ENCODE results near the gene R3HDML.
"Not testable (repeated sequence)": the region's sequence is repeated elsewhere in the genome, so short reads cannot be mapped to it uniquely, and the experiment has no call there.

R3HDML gene

DNA sequence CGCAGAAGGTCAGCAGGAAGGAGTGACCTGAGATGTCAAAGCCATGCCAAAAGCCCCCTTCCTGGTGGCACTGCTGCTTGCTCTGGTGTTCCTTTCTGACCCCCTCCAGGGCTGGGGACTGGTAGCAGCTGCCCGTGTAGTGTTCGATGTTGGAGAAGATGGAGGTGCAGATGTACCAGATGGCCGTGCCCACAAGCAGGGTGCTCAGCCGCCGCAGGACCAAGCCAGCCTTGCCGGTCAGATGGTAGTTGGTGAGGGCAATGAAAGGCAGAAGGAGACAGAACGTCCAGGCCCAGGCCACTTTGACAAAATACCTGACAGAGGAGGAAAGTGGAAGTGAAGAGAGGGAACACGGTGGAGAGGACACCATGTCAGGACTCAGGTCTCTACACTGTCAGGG is 29.9 kb upstream of the R3HDML start:
- no peaks in the 10 kb centered on the region for H3K9me3 ChIP-seq (ENCODE audit: control insufficient read depth, insufficient read depth, low read length)
- no peak overlapping the region for H3K4me3 ChIP-seq (ENCODE audit: low read depth, low read length)
- H3K36me3 ChIP-seq (ENCODE audit: control insufficient read depth, insufficient read depth, low read length) = no peaks in the 10 kb centered on the region
- no peaks in the 10 kb centered on the region for H3K4me1 ChIP-seq (ENCODE audit: control insufficient read depth, insufficient read depth, low read length)
- no peak overlapping the region for H3K9ac ChIP-seq (ENCODE audit: low read depth, low read length)
- peaks cover 12% of the 10 kb centered on the region for H3K27me3 ChIP-seq (ENCODE audit: control insufficient read depth, insufficient read depth, low read length)

DNA sequence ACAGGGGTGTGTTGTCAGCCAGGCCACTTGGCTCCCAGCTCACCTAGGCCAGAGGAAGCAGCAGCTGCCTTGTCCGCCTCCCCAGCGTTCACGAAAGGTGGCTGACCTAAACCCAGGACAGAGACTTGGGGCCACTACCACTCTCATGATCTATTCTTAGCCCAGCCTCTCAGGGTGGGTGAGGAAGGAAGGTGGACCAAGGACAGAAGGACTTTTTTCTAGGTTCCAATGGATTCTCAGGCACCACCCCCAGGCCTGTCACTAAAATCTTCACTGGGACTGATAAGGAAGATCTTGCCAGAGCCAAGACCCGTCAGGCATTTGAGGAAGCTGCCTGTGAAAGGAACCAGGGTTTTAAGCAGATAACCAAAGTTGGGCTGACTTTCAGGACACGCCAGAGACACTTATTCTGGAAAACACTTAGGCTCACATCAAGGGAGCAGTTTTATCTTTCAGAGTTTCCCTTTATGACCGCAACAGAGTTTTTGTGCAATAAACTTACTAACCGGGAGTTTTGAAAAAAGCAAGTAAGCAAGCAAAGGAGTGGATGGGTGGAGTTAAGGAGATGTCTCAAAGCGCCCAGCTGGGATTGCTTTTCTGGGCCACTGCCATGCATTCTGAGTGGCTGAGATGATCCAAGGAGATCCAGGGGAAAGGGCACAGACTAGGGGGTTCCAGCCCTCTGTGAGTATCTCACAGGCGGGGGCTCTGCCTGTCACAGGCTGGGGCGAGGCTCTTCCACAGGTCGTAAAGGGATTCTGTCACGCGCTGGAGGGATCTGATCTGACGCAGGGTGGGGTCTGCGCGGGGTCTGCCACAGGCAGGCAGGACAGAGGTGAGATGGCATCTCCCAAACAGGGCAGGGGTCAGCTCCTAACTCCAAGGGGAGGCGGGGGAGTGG is 26.8 kb upstream of the R3HDML start:
- Histone ChIP-seq H3K9me3 (ENCODE audit: control insufficient read depth, insufficient read depth, low read length) (no peaks in the 10 kb centered on the region), H3K9ac (ENCODE audit: low read depth, low read length) (peak overlapping the region; percentile 73), H3K4me3 (ENCODE audit: low read depth, low read length) (peak overlapping the region; percentile 84), H3K4me1 (ENCODE audit: control insufficient read depth, insufficient read depth, low read length) (no peaks in the 10 kb centered on the region), H3K36me3 (ENCODE audit: control insufficient read depth, insufficient read depth, low read length) (no peaks in the 10 kb centered on the region), H3K27me3 (ENCODE audit: control insufficient read depth, insufficient read depth, low read length) (peaks cover 17% of the 10 kb centered on the region)

DNA sequence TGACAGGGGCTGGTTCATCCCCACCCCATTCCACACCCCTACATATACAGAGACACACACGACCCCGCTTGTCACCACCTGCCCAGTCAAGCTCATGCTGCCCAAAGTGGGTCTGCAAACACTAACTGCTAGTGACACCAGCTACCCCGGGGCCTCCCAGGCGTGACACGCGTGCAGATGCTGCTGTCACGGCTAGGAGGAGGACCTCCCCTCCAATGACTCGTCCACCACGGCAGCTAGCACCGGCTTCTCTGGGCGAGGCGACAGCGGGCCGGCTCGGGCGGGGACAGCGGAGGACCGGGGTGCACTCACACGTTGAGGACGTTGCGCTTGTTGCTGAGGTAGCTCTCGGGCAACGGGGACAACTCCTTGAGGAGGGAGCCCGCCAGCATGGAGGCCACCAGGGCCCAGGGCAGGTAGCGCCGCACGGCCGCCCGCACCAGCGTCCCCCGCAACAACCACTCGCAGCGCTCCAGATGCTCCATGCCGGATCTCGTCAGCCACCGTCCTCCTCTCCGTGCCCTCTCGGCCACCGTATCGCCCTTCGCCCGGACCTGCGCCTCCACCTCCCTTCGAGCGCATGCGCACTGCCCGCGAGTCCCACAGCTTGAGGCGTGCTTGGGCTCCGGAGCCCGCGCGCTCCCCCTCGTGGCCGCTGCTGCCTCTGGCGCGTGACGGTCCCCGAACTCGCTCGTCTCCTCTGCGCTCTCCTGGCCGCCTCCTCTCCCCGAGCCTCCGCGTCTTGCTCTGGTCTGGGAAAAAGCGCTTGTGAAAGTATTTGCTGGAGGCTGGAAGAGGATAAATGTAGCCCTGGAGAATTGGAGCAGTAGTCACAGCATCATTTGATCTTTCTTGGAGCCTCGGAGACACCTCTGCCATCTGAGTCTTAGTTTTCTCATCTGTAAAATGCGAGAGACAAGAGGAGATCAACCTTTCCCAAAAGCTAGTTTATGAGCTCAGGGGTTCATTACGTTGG is 25.9 kb upstream of the R3HDML start, which contains the start of gene FITM2:
TSS of gene FITM2 (minus strand) at position 539 of the 976 bp plus-strand sequence. CDS start at position 485, 54 bp downstream.
- Histone ChIP-seq H3K9ac (ENCODE audit: low read depth, low read length) (peak within 1 kb of the TSS; percentile 73), H3K9me3 (ENCODE audit: control insufficient read depth, insufficient read depth, low read length) (no peaks in the 10 kb centered on the region)

DNA sequence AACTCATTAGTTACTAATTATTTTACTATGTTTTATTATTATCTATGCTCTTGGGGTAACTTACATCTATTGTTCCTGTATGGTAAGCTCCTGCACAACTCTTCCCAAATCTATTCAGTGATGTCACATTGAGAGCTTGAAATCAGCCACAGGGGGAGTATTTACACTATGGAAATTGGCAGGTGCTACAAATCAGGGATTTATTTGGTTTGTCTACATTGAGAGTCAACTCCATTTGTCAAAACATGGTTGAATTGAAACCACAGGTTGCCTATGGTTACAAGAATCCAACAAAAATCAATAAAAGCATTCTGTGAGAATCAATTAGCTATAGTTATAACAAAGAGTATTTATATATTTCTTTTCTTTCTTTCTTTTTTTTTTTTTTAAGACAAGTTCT is 22.0 kb upstream of the R3HDML start:
- no peaks in the 10 kb centered on the region for H3K9me3 ChIP-seq (ENCODE audit: control insufficient read depth, insufficient read depth, low read length)
- H3K9ac ChIP-seq (ENCODE audit: low read depth, low read length) = no peak overlapping the region
- H3K4me1 ChIP-seq (ENCODE audit: control insufficient read depth, insufficient read depth, low read length) = no peaks in the 10 kb centered on the region

More for the DNA sequence above, 25.9 kb upstream of the R3HDML start, which contains the start of gene FITM2:
- Histone ChIP-seq H3K27me3 (ENCODE audit: control insufficient read depth, insufficient read depth, low read length) (peaks cover 17% of the 10 kb centered on the region), H3K36me3 (ENCODE audit: control insufficient read depth, insufficient read depth, low read length) (no peaks in the 10 kb centered on the region), H3K4me3 (ENCODE audit: low read depth, low read length) (peak within 1 kb of the TSS; percentile 84), H3K4me1 (ENCODE audit: control insufficient read depth, insufficient read depth, low read length) (no peaks in the 10 kb centered on the region)

DNA sequence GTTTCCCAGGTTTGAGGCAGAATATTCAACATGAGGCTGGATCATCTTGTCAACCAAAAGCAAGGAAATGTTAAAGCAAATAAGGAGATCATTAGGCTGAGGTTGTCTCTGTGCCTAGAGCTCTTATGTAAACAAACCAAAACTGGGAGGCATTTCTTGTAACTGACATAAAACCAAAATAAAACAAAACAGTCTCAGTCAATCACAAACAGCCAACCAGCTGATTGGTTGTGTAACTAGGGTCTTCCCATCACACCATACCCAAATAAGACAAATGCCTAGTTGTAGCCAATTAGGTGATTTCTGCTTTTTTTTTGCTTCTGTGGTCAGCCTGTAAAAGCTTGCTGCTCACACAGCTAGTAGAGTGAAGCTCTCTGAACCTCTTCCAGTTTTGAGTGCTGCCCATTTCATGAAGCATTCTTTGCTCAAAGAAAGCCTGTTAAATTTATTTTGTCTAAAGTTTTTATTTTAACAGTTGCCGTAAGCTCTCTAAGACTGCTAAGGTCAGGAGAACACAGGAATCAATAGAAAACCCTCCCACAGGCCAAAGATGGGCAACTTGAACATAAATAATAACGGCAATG is 16.9 kb upstream of the R3HDML start:
- H3K36me3 ChIP-seq (ENCODE audit: control insufficient read depth, insufficient read depth, low read length) = no peaks in the 10 kb centered on the region
- no peak overlapping the region for H3K4me3 ChIP-seq (ENCODE audit: low read depth, low read length)
- H3K9me3 ChIP-seq (ENCODE audit: control insufficient read depth, insufficient read depth, low read length) = no peaks in the 10 kb centered on the region
- H3K4me1 ChIP-seq (ENCODE audit: control insufficient read depth, insufficient read depth, low read length) = peaks cover 4% of the 10 kb centered on the region
- no peak overlapping the region for H3K9ac ChIP-seq (ENCODE audit: low read depth, low read length)
- no peaks in the 10 kb centered on the region for H3K27me3 ChIP-seq (ENCODE audit: control insufficient read depth, insufficient read depth, low read length)

More for the DNA sequence above, 22.0 kb upstream of the R3HDML start:
- Histone ChIP-seq H3K36me3 (ENCODE audit: control insufficient read depth, insufficient read depth, low read length) (no peaks in the 10 kb centered on the region), H3K4me3 (ENCODE audit: low read depth, low read length) (no peak overlapping the region), H3K27me3 (ENCODE audit: control insufficient read depth, insufficient read depth, low read length) (peaks cover 17% of the 10 kb centered on the region)

DNA sequence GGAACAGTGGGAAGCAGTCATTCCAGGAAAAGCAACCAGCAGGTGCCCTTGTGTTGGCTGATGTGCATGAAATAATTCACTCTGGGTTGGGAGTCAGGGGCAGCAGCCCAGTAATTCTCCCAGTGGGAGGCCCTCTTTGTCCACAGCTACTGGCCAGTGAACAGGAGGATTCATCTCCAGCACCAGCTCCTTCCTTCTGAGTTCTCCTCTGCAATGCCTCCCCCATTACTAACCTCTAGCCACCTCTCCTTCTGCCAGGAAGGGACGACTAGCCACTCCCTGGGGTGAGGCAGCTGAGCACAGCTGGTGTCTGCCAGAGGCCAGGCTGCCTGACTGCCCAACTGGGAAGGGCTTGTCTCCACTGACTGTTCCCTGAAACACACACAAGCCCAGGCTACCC is 12.5 kb upstream of the R3HDML start:
- Histone ChIP-seq H3K4me3 (ENCODE audit: low read depth, low read length) (no peak overlapping the region), H3K36me3 (ENCODE audit: control insufficient read depth, insufficient read depth, low read length) (no peaks in the 10 kb centered on the region), H3K9me3 (ENCODE audit: control insufficient read depth, insufficient read depth, low read length) (no peaks in the 10 kb centered on the region), H3K4me1 (ENCODE audit: control insufficient read depth, insufficient read depth, low read length) (peaks cover 4% of the 10 kb centered on the region), H3K9ac (ENCODE audit: low read depth, low read length) (no peak overlapping the region), H3K27me3 (ENCODE audit: control insufficient read depth, insufficient read depth, low read length) (peaks cover 2% of the 10 kb centered on the region)

DNA sequence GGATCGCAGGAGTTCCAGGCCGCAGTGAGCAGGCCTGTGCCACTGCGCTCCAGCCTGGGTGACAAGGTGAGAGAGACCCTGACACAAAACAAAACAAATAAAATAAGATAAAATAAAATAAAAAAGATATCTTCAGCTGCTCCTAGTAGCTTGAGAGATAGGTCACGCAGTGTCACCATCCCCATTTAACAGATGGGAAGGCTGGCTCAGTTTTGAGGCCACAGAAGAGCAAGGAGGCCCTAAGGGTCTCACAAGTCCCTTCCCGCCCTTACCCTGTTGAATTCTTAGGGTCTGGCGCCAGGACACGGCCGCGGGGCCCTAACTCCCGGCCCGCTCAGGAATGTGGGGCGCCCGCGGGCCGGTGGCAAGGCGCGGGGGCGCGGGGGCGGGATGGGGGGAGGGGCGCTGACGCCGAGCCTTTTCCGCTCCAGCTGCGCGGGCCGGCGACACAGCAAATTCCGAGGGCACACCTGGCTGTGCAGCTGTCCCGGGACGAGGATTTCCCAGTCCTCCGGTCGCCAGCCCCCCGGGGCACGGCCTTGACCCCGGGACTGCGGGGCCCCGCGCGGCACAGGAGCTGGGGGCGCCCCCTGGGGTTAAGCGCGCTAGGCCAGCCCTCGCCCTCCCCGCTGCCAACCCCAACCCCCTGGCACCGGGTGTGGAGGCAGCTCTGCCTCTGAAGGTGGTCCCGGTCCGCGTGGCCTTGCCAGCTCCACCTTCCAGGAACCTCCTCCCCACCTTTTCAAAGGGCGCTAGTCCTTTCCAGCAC is 10.3 kb upstream of the R3HDML start:
- Histone ChIP-seq H3K27me3 (ENCODE audit: control insufficient read depth, insufficient read depth, low read length) (peaks cover 2% of the 10 kb centered on the region), H3K4me3 (ENCODE audit: low read depth, low read length) (peak overlapping the region; percentile 22), H3K9ac (ENCODE audit: low read depth, low read length) (no peak overlapping the region), H3K4me1 (ENCODE audit: control insufficient read depth, insufficient read depth, low read length) (peaks cover 4% of the 10 kb centered on the region), H3K9me3 (ENCODE audit: control insufficient read depth, insufficient read depth, low read length) (no peaks in the 10 kb centered on the region), H3K36me3 (ENCODE audit: control insufficient read depth, insufficient read depth, low read length) (no peaks in the 10 kb centered on the region)

DNA sequence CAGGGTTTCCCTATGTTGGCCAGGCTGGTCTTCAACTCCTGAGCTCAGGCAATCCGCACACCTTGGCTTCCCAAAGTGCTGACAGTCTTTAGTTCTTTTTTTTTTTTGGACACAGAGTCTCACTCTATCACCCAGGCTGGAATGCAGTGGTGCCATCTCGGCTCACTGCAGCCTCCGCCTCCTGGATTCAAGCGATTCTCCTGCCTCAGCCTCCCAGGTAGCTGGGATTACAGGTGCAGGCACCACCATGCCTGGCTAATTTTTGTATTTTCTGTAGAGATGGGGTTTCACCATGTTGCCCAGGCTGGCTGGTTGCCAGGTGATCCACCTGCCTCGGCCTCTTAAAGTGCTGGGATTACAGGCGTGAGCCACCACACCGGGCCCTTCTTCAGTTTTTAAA is 9.1 kb upstream of the R3HDML start:
- not testable (repeated sequence) for H3K4me1 ChIP-seq (ENCODE audit: control insufficient read depth, insufficient read depth, low read length); H3K9ac ChIP-seq (ENCODE audit: low read depth, low read length); H3K36me3 ChIP-seq (ENCODE audit: control insufficient read depth, insufficient read depth, low read length); H3K4me3 ChIP-seq (ENCODE audit: low read depth, low read length); H3K9me3 ChIP-seq (ENCODE audit: control insufficient read depth, insufficient read depth, low read length); H3K27me3 ChIP-seq (ENCODE audit: control insufficient read depth, insufficient read depth, low read length)

DNA sequence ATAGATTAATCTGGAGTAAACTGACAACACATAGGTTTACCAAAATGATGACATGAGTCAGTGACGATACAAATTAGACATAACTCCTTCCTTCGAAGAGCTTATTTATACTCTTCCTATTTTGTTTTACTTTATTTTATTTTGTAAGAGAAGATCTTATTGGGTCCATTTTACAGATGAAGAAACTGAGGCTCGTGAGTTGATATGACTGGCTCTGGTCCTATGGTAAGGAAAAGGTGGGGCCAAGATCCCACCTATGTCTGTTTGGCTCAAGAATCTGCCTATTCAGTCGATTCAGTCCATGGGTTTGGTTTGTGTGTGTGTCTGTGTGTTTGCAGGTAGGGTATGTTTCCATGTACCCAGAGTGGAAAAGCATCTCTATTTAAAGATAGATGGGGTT is 8.4 kb upstream of the R3HDML start:
- Histone ChIP-seq H3K36me3 (ENCODE audit: control insufficient read depth, insufficient read depth, low read length) (no peaks in the 10 kb centered on the region), H3K4me1 (ENCODE audit: control insufficient read depth, insufficient read depth, low read length) (peaks cover 4% of the 10 kb centered on the region), H3K9ac (ENCODE audit: low read depth, low read length) (no peak overlapping the region)

DNA sequence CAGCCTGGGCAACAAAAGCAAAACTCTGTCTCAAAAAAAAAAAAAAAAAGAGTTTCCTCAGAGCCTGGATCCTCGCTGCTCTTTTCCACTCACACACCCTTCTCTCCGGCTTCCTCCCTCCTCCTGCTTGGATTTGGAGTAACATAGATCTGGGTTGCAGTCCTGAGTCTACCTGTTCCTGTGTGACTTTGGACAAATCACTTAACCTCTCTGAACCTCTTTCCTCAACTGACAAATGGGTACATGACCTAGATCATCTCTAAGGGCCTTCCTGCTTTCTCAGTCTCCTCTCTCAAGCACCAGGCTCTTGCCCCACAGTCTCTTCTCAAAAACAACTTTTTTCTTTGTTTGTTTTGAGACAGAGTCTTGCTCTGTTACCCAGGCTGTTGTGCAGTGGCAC is 5.6 kb upstream of the R3HDML start:
- no peak overlapping the region for H3K4me3 ChIP-seq (ENCODE audit: low read depth, low read length)
- no peak overlapping the region for H3K9ac ChIP-seq (ENCODE audit: low read depth, low read length)
- H3K4me1 ChIP-seq (ENCODE audit: control insufficient read depth, insufficient read depth, low read length) = no peaks in the 10 kb centered on the region
- no peaks in the 10 kb centered on the region for H3K36me3 ChIP-seq (ENCODE audit: control insufficient read depth, insufficient read depth, low read length)
- H3K27me3 ChIP-seq (ENCODE audit: control insufficient read depth, insufficient read depth, low read length) = peaks cover 2% of the 10 kb centered on the region
- no peaks in the 10 kb centered on the region for H3K9me3 ChIP-seq (ENCODE audit: control insufficient read depth, insufficient read depth, low read length)

More for the DNA sequence above, 8.4 kb upstream of the R3HDML start:
- Histone ChIP-seq H3K27me3 (ENCODE audit: control insufficient read depth, insufficient read depth, low read length) (peaks cover 2% of the 10 kb centered on the region), H3K4me3 (ENCODE audit: low read depth, low read length) (no peak overlapping the region), H3K9me3 (ENCODE audit: control insufficient read depth, insufficient read depth, low read length) (no peaks in the 10 kb centered on the region)

DNA sequence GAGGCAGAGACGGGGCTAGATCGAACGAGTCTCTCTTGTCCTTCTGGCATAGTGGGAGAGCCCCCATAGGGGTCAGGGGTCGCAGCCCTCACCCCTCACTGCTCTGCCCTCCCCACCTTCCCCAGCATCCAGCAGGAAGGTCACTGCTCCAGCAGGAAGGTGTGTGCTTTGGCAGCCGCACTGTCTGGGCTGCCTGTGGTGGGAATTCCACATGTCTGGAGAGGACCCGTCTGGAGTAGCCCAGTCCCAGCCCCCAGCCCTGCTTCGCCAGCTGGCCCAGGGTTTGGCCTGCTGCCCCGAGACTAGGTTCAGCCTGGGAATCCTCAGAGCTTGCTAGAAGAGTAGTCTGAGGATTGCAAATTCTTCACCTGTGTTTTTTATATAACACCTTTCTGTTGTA is 2.5 kb upstream of the R3HDML start:
- Histone ChIP-seq H3K9ac (ENCODE audit: low read depth, low read length) (no peak overlapping the region), H3K9me3 (ENCODE audit: control insufficient read depth, insufficient read depth, low read length) (no peaks in the 10 kb centered on the region), H3K4me3 (ENCODE audit: low read depth, low read length) (no peak overlapping the region), H3K36me3 (ENCODE audit: control insufficient read depth, insufficient read depth, low read length) (no peaks in the 10 kb centered on the region), H3K4me1 (ENCODE audit: control insufficient read depth, insufficient read depth, low read length) (no peaks in the 10 kb centered on the region), H3K27me3 (ENCODE audit: control insufficient read depth, insufficient read depth, low read length) (peaks cover 2% of the 10 kb centered on the region)

Data from iPS-15b (cell line).